GM23338 (cell line): ENCODE results near the gene CAMSAP1. TPM values are rescaled to one million over a fixed set of nuclear protein-coding genes. Genes with fewer than 3 reads are reported as not detected.

Source experiments
- ATAC-seq: fragments of 200-7000 bp; cut with Tn5 transposase; 3 replicates; pipeline ENCODE4 v1.9.1; 2020
- DNase-seq: peaks from one replicate; pipeline ENCODE4 v3.0.0-alpha.2; 2015; ENCODE audit warnings: low spot score
- H2AFZ ChIP-seq: fragments of 200-600 bp; sonication (generic); 2 replicates; pipeline ENCODE4 v1.8.0; 2016; ENCODE audit warnings: antibody characterized with exemption, mild to moderate bottlenecking, moderate library complexity
- H3F3A ChIP-seq: fragments of 200-600 bp; sonication (generic); replicated peaks from 2 replicates; pipeline ENCODE4 v1.8.0; 2017; ENCODE audit warnings: antibody characterized with exemption, mixed run types, low read depth
- H3K27ac ChIP-seq: fragments of 200-600 bp; sonication (generic); 2 replicates; pipeline ENCODE4 v1.6.1; 2016; ENCODE audit warnings: low read depth
- H3K27me3 ChIP-seq: fragments of 200-600 bp; sonication (generic); 2 replicates; pipeline ENCODE4 v1.8.0; 2016; ENCODE audit warnings: mild to moderate bottlenecking, mixed run types, moderate library complexity; ENCODE audit not compliant: insufficient read depth
- H3K36me3 ChIP-seq: fragments of 200-600 bp; sonication (generic); 2 replicates; pipeline ENCODE4 v1.8.0; 2016; ENCODE audit warnings: mild to moderate bottlenecking; ENCODE audit not compliant: insufficient read depth
- H3K4me1 ChIP-seq: fragments of 200-600 bp; sonication (generic); 2 replicates; pipeline ENCODE4 v1.8.0; 2016; ENCODE audit warnings: mild to moderate bottlenecking, moderate library complexity; ENCODE audit not compliant: insufficient read depth
- H3K4me2 ChIP-seq: fragments of 200-600 bp; sonication (generic); 2 replicates; pipeline ENCODE4 v1.7.1; 2017; ENCODE audit warnings: mixed run types
- H3K4me3 ChIP-seq: fragments of 200-600 bp; sonication (generic); 2 replicates; pipeline ENCODE4 v1.6.1; 2016; ENCODE audit warnings: mixed run types
- H3K79me2 ChIP-seq: fragments of 200-600 bp; sonication (generic); replicated peaks from 2 replicates; pipeline ENCODE4 v1.8.0; 2017; ENCODE audit warnings: mild to moderate bottlenecking; ENCODE audit not compliant: insufficient read depth
- H3K9me2 ChIP-seq: fragments of 200-600 bp; sonication (generic); 2 replicates; pipeline ENCODE4 v1.8.0; 2017; ENCODE audit not compliant: insufficient read depth
- H4K20me1 ChIP-seq: fragments of 200-600 bp; sonication (generic); replicated peaks from 2 replicates; pipeline ENCODE4 v1.8.0; 2017; ENCODE audit warnings: mild to moderate bottlenecking; ENCODE audit not compliant: insufficient read depth
- H3K27ac Mint-ChIP-seq: 2 replicates; pipeline ENCODE4 v1.8.0; 2020; ENCODE audit warnings: inconsistent platforms, mild to moderate bottlenecking, moderate library complexity, mixed read lengths
- H3K27me3 Mint-ChIP-seq: 3 replicates; pipeline ENCODE4 v1.8.0; 2022; ENCODE audit warnings: low read depth, mild to moderate bottlenecking, moderate library complexity, mixed read lengths, inconsistent platforms; ENCODE audit not compliant: insufficient read depth, poor library complexity
- H3K36me3 Mint-ChIP-seq: 3 replicates; pipeline ENCODE4 v1.8.0; 2021; ENCODE audit warnings: low read depth, mild to moderate bottlenecking, inconsistent platforms, moderate library complexity, mixed read lengths
- H3K4me1 Mint-ChIP-seq: 3 replicates; pipeline ENCODE4 v1.8.0; 2020; ENCODE audit warnings: mild to moderate bottlenecking, inconsistent platforms, mixed read lengths
- H3K4me3 Mint-ChIP-seq: 3 replicates; pipeline ENCODE4 v1.8.0; 2021; ENCODE audit warnings: moderate library complexity, mild to moderate bottlenecking, inconsistent platforms, mixed read lengths
- H3K9me3 Mint-ChIP-seq: 3 replicates; pipeline ENCODE4 v1.8.0; 2020; ENCODE audit warnings: moderate library complexity, mild to moderate bottlenecking, inconsistent platforms, mixed read lengths
- CREB1 ChIP-seq: fragments of 250-450 bp; sonication (Bioruptor Pico); IDR thresholded peaks from 2 replicates; pipeline ENCODE4 v1.5.0; 2020; ENCODE audit warnings: low read depth, mild to moderate bottlenecking, moderate library complexity
- EZH2 ChIP-seq: fragments of 200-600 bp; sonication (generic); IDR thresholded peaks from one replicate; pipeline ENCODE4 v1.8.0; 2017; ENCODE audit warnings: antibody characterized with exemption, mild to moderate bottlenecking, low read depth; ENCODE audit not compliant: unreplicated experiment
- EZH2phosphoT487 ChIP-seq: fragments of 200-600 bp; sonication (generic); IDR thresholded peaks from one replicate; pipeline ENCODE4 v1.8.1; 2018; ENCODE audit warnings: antibody characterized with exemption; ENCODE audit not compliant: unreplicated experiment
- JUNB ChIP-seq: IDR thresholded peaks from one replicate; pipeline ENCODE4 v1.6.1; 2016; ENCODE audit warnings: antibody characterized with exemption; ENCODE audit not compliant: unreplicated experiment
- NANOG ChIP-seq: IDR thresholded peaks from 2 replicates; pipeline ENCODE4 v1.6.1; 2016; ENCODE audit warnings: antibody characterized with exemption, borderline replicate concordance
- POLR2AphosphoS5 ChIP-seq: IDR thresholded peaks from 2 replicates; pipeline ENCODE4 v1.6.1; 2016; ENCODE audit warnings: antibody characterized with exemption, low read depth
- STAT1 ChIP-seq: IDR thresholded peaks from one replicate; pipeline ENCODE4 v1.6.1; 2016; ENCODE audit warnings: antibody characterized with exemption; ENCODE audit not compliant: unreplicated experiment
- ZNF114 ChIP-seq: fragments of 250-450 bp; sonication (Bioruptor Pico); IDR thresholded peaks from 2 replicates; pipeline ENCODE4 v1.5.0; 2020; ENCODE audit warnings: mild to moderate bottlenecking, moderate library complexity
- ZNF331 ChIP-seq: fragments of 250-450 bp; sonication (Bioruptor Pico); IDR thresholded peaks from 2 replicates; pipeline ENCODE4 v1.5.0; 2020; ENCODE audit warnings: low read depth, mild to moderate bottlenecking, moderate library complexity
- ZNF462 ChIP-seq: fragments of 250-450 bp; sonication (Bioruptor Pico); IDR thresholded peaks from 2 replicates; pipeline ENCODE4 v1.5.0; 2020; ENCODE audit warnings: mild to moderate bottlenecking, moderate library complexity
- polyA plus RNA-seq: library from polyadenylated mRNA; unstranded; fragments of >200 nt; fragmentation: Nextera tagmentation; extraction: Ambion mirVana; gene quantifications from 2 replicates; pipeline ENCODE4 v1.2.1, GENCODE V29; 2016
- total RNA-seq: library from RNA; depleted of rRNA; stranded (reverse); fragments of >200 nt; shearing (Covaris generic); gene quantifications from 2 replicates; pipeline ENCODE4 v1.2.3, GENCODE V29; 2014
- TF ChIP-seq, protein P1 (sequence below): IDR thresholded peaks from 2 replicates; pipeline ENCODE4 v1.6.1; 2016; ENCODE audit warnings: antibody characterized with exemption
- TF ChIP-seq, protein P2 (sequence below), 2 experiments: fragments of 200-600 bp in 1 of 2; sonication (generic) in 1 of 2; conservative IDR thresholded peaks; 2 replicates each; pipeline versions ENCODE4 v1.5.1 to v1.6.1; 2016 to 2017; ENCODE audit warnings: antibody characterized with exemption in 2 of 2, low read depth in 2 of 2, mild to moderate bottlenecking in 2 of 2, moderate library complexity in 1 of 2
- TF ChIP-seq, protein P3 (sequence below): IDR thresholded peaks from one replicate; pipeline ENCODE4 v1.6.1; 2018; ENCODE audit warnings: antibody characterized with exemption; ENCODE audit not compliant: unreplicated experiment

Gene CAMSAP1
- total and polyA plus RNA-seq, 2 experiments from 2014 or later = 6.9 to 75.4 TPM

DNA sequence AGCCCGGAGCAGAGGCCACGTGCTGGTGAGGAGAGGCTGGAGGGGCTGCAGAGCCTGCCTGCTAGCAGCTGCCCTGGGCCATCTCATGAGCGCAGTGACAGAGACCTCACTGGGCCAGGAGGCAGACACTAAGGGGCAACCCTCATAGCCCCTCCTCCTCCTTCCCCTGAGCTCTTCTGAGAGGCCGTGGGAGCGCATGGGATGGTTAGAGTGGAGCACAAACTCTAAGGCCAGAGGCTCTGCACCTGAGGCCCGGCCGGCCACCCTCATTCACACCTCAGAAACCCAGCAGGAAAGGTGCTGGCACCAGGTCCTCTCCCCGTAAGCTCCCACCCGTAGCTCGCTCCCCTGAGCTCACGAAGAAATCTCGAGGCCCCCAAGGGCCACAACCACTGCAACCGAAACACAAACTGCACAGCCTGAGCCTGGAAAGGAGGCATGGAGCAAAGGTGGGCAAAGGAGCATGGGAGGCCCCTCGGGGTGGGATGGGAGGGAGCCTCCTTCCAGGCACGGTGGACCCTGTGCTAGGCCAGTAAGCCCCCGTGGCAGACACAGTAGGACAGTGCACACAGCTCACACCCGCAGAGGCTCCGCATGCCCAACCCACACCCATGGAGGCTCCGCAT lies 17.7 kb downstream of the CAMSAP1 start:
- H3K9me2 ChIP-seq = no peaks in the 10 kb centered on the region
- H3K27me3 Mint-ChIP-seq = peaks cover 12% of the 10 kb centered on the region
- H2AFZ ChIP-seq = no peak overlapping the region
- peak overlapping the region; percentile 86 for H3K27ac Mint-ChIP-seq
- H3K36me3 ChIP-seq = no peaks in the 10 kb centered on the region
- DNase-seq = no peak
- H3K4me1 ChIP-seq = peaks cover 42% of the 10 kb centered on the region
- H3K36me3 Mint-ChIP-seq = no peaks in the 10 kb centered on the region; the same call in 2 of the 3 replicates
- ATAC-seq = peak; percentile 13
- H3K4me2 ChIP-seq = 0 out of 2 replicates have a peak overlapping the region, but pooled peaks have one; percentile 26
- H3K79me2 ChIP-seq = peaks cover 100% of the 10 kb centered on the region
- H3K4me1 Mint-ChIP-seq = peaks cover 84% of the 10 kb centered on the region
- no peaks in the 10 kb centered on the region for H3K9me3 Mint-ChIP-seq
- TF ChIP-seq, protein P1, sequence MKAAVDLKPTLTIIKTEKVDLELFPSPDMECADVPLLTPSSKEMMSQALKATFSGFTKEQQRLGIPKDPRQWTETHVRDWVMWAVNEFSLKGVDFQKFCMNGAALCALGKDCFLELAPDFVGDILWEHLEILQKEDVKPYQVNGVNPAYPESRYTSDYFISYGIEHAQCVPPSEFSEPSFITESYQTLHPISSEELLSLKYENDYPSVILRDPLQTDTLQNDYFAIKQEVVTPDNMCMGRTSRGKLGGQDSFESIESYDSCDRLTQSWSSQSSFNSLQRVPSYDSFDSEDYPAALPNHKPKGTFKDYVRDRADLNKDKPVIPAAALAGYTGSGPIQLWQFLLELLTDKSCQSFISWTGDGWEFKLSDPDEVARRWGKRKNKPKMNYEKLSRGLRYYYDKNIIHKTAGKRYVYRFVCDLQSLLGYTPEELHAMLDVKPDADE = no peak
- TF ChIP-seq EZH2phosphoT487 (no peak), ZNF462 (CRISPR knock-in tag) (no peak), JUNB (no peak), EZH2 (no peak), ZNF331 (CRISPR knock-in tag) (no peak), POLR2AphosphoS5 (no peak), NANOG (no peak), CREB1 (CRISPR knock-in tag) (no peak), ZNF114 (CRISPR knock-in tag) (no peak), STAT1 (no peak)
- TF ChIP-seq, protein P2, sequence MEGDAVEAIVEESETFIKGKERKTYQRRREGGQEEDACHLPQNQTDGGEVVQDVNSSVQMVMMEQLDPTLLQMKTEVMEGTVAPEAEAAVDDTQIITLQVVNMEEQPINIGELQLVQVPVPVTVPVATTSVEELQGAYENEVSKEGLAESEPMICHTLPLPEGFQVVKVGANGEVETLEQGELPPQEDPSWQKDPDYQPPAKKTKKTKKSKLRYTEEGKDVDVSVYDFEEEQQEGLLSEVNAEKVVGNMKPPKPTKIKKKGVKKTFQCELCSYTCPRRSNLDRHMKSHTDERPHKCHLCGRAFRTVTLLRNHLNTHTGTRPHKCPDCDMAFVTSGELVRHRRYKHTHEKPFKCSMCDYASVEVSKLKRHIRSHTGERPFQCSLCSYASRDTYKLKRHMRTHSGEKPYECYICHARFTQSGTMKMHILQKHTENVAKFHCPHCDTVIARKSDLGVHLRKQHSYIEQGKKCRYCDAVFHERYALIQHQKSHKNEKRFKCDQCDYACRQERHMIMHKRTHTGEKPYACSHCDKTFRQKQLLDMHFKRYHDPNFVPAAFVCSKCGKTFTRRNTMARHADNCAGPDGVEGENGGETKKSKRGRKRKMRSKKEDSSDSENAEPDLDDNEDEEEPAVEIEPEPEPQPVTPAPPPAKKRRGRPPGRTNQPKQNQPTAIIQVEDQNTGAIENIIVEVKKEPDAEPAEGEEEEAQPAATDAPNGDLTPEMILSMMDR (conservative IDR thresholded peaks at IDR 0.05; ENCODE audit: low read depth in 2 of 2) = no peak
- TF ChIP-seq, protein P3, sequence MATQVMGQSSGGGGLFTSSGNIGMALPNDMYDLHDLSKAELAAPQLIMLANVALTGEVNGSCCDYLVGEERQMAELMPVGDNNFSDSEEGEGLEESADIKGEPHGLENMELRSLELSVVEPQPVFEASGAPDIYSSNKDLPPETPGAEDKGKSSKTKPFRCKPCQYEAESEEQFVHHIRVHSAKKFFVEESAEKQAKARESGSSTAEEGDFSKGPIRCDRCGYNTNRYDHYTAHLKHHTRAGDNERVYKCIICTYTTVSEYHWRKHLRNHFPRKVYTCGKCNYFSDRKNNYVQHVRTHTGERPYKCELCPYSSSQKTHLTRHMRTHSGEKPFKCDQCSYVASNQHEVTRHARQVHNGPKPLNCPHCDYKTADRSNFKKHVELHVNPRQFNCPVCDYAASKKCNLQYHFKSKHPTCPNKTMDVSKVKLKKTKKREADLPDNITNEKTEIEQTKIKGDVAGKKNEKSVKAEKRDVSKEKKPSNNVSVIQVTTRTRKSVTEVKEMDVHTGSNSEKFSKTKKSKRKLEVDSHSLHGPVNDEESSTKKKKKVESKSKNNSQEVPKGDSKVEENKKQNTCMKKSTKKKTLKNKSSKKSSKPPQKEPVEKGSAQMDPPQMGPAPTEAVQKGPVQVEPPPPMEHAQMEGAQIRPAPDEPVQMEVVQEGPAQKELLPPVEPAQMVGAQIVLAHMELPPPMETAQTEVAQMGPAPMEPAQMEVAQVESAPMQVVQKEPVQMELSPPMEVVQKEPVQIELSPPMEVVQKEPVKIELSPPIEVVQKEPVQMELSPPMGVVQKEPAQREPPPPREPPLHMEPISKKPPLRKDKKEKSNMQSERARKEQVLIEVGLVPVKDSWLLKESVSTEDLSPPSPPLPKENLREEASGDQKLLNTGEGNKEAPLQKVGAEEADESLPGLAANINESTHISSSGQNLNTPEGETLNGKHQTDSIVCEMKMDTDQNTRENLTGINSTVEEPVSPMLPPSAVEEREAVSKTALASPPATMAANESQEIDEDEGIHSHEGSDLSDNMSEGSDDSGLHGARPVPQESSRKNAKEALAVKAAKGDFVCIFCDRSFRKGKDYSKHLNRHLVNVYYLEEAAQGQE = no peak
- peak overlapping the region; percentile 72; the same call in 1 of the 2 replicates for H3K27ac ChIP-seq
- H3F3A ChIP-seq = peaks cover 7% of the 10 kb centered on the region
- H4K20me1 ChIP-seq = peaks cover 85% of the 10 kb centered on the region
- no peak overlapping the region for H3K4me3 ChIP-seq
- H3K27me3 ChIP-seq = no peaks in the 10 kb centered on the region
- H3K4me3 Mint-ChIP-seq = no peak overlapping the region; the same call in 2 of the 3 replicates
